ENCODE measurements around the gene TRIM31. TPM values are rescaled to one million over a fixed set of nuclear protein-coding genes. Genes with fewer than 3 reads are reported as not detected.

Gene TRIM31
- total and polyA plus RNA-seq, 2 donors (not counting 1 experiment from before 2014, with no cell fraction given), result not detected

DNA sequence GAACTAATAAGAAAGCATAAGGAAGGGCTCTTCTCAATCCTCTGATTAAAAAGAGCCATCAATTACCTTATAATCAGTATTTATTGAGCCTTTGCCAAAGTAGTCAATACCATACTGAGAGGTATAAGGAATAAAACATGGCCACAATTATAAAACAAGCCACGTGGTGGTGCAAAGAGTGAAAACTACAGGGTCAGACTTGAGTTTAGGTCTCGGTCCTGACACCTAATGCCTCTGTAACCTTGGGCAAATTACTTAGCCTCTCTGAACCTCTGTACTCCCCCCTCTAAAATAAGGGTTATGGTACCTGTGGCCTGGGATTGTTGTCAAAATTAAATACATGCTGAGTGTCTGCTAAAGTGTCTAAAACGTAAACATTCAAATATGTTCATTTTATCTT lies 36.3 kb upstream of the TRIM31 start:
- no peak overlapping the region for H3K4me2 ChIP-seq (ENCODE audit: extremely low read depth, insufficient read depth, low read length)

GRCh38 chr6:30147096-30147495 lies 34.2 kb upstream of the TRIM31 start:
- Histone ChIP-seq H3K4me1 (ENCODE audit: control insufficient read depth, extremely low read depth, insufficient read depth, low read length) (no peaks in the 10 kb centered on the region), H3K79me2 (ENCODE audit: control insufficient read depth, insufficient read depth, low read length) (no peaks in the 10 kb centered on the region), H3K4me2 (ENCODE audit: extremely low read depth, insufficient read depth, low read length) (no peak overlapping the region), H3K36me3 (ENCODE audit: control insufficient read depth, insufficient read depth, low read length) (no peaks in the 10 kb centered on the region), H3K9me3 (ENCODE audit: control insufficient read depth, insufficient read depth, low read depth, low read length) (no peaks in the 10 kb centered on the region), H3K9ac (ENCODE audit: insufficient read depth, low read length) (no peak overlapping the region), H3K4me3 (replicated peaks in 1 of 4; ENCODE audit: control extremely low read depth in 1 of 4, insufficient read depth in 1 of 4, low read depth in 3 of 4, low read length in 4 of 4) (no peak overlapping the region), H4K20me1 (ENCODE audit: control insufficient read depth, extremely low read depth, insufficient read depth, low read length) (no peaks in the 10 kb centered on the region), H2AFZ (ENCODE audit: low read length) (no peak overlapping the region), H3K27ac (ENCODE audit: insufficient read depth, low read length) (no peak overlapping the region), H3K27me3 (ENCODE audit: control insufficient read depth, insufficient read depth, low read length) (peaks cover 17% of the 10 kb centered on the region)
- DNase-seq (ENCODE audit: low read depth in 2 of 2), result no peak
- TF ChIP-seq CTCF (conservative IDR thresholded peaks at IDR 0.05 in 1 of 2, IDR thresholded peaks at IDR 0.05 in 1 of 2; ENCODE audit: low read depth in 1 of 2, low read length in 2 of 2), result no peak
- TF ChIP-seq EZH2 (IDR thresholded peaks at IDR 0.05; ENCODE audit: low read length, missing control alignments), result no peak

More for the DNA sequence above, 36.3 kb upstream of the TRIM31 start:
- H4K20me1 ChIP-seq (ENCODE audit: control insufficient read depth, extremely low read depth, insufficient read depth, low read length), result no peaks in the 10 kb centered on the region
- H2AFZ ChIP-seq (ENCODE audit: low read length), result no peak overlapping the region
- peaks cover 12% of the 10 kb centered on the region for H3K27me3 ChIP-seq (ENCODE audit: control insufficient read depth, insufficient read depth, low read length)
- no peak for DNase-seq (ENCODE audit: low read depth in 2 of 2)
- no peak for TF ChIP-seq CTCF (conservative IDR thresholded peaks at IDR 0.05 in 1 of 2, IDR thresholded peaks at IDR 0.05 in 1 of 2; ENCODE audit: low read depth in 1 of 2, low read length in 2 of 2)
- no peak for TF ChIP-seq EZH2 (IDR thresholded peaks at IDR 0.05; ENCODE audit: low read length, missing control alignments)
- H3K9ac ChIP-seq (ENCODE audit: insufficient read depth, low read length), result no peak overlapping the region
- H3K4me3 ChIP-seq (replicated peaks in 1 of 4; ENCODE audit: control extremely low read depth in 1 of 4, insufficient read depth in 1 of 4, low read depth in 3 of 4, low read length in 4 of 4), result no peak overlapping the region
- no peaks in the 10 kb centered on the region for H3K36me3 ChIP-seq (ENCODE audit: control insufficient read depth, insufficient read depth, low read length)
- no peaks in the 10 kb centered on the region for H3K4me1 ChIP-seq (ENCODE audit: control insufficient read depth, extremely low read depth, insufficient read depth, low read length)
- H3K27ac ChIP-seq (ENCODE audit: insufficient read depth, low read length), result no peak overlapping the region
- no peaks in the 10 kb centered on the region for H3K79me2 ChIP-seq (ENCODE audit: control insufficient read depth, insufficient read depth, low read length)
- H3K9me3 ChIP-seq (ENCODE audit: control insufficient read depth, insufficient read depth, low read depth, low read length), result no peaks in the 10 kb centered on the region

DNA sequence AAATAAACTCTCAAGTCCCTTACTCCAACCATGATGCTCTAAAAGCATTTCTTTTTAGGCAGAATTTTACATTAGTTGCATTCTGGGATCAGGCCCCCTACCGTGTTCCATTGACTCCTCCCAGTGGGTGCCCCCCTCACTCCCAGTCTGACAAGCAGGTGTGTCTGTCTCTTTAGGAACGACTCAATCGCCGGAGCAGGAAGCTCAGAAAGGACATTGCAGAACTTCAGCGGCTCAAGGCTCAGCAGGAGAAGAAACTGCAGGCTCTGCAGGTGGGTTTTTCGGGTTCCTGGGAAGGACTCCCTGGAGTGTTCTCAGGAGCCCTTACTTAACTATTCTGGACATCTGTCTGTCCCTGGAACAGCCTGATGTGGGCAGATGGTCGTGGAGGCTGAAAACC lies 32.9 kb upstream of the TRIM31 start:
- H3K9ac ChIP-seq (ENCODE audit: insufficient read depth, low read length), result no peak overlapping the region
- H3K4me2 ChIP-seq (ENCODE audit: extremely low read depth, insufficient read depth, low read length), result no peak overlapping the region

More for the DNA sequence above, 32.9 kb upstream of the TRIM31 start:
- Histone ChIP-seq H3K9me3 (ENCODE audit: control insufficient read depth, insufficient read depth, low read depth, low read length) (no peaks in the 10 kb centered on the region), H3K27me3 (ENCODE audit: control insufficient read depth, insufficient read depth, low read length) (peaks cover 17% of the 10 kb centered on the region), H2AFZ (ENCODE audit: low read length) (no peak overlapping the region), H3K4me3 (replicated peaks in 1 of 4; ENCODE audit: control extremely low read depth in 1 of 4, insufficient read depth in 1 of 4, low read depth in 3 of 4, low read length in 4 of 4) (no peak overlapping the region), H3K27ac (ENCODE audit: insufficient read depth, low read length) (no peak overlapping the region), H3K36me3 (ENCODE audit: control insufficient read depth, insufficient read depth, low read length) (no peaks in the 10 kb centered on the region), H4K20me1 (ENCODE audit: control insufficient read depth, extremely low read depth, insufficient read depth, low read length) (no peaks in the 10 kb centered on the region), H3K4me1 (ENCODE audit: control insufficient read depth, extremely low read depth, insufficient read depth, low read length) (no peaks in the 10 kb centered on the region), H3K79me2 (ENCODE audit: control insufficient read depth, insufficient read depth, low read length) (no peaks in the 10 kb centered on the region)
- DNase-seq (ENCODE audit: low read depth in 2 of 2), result no peak
- no peak for TF ChIP-seq CTCF (conservative IDR thresholded peaks at IDR 0.05 in 1 of 2, IDR thresholded peaks at IDR 0.05 in 1 of 2; ENCODE audit: low read depth in 1 of 2, low read length in 2 of 2)
- no peak for TF ChIP-seq EZH2 (IDR thresholded peaks at IDR 0.05; ENCODE audit: low read length, missing control alignments)

Measured in fibroblast of lung (primary cell).